B cell (primary cell): ENCODE measurements around the gene LRP1. TPM values are rescaled to one million over a fixed set of nuclear protein-coding genes. Genes with fewer than 3 reads are reported as not detected.

Experiments
- ATAC-seq: fragments of 200-7000 bp; cut with Tn5 transposase; one replicate; pipeline ENCODE4 v1.10.0; 2021; ENCODE audit warnings: low read depth, mild to moderate bottlenecking, moderate number of reproducible peaks, moderate library complexity
- CTCF ChIA-PET: fragments of 350-600 bp; sonication (Branson Sonifier 250); formaldehyde crosslinking; loops from one replicate; lab custom pipeline; 2021; ENCODE audit warnings: antibody characterized with exemption, inconsistent platforms; lab: Charles Lee
- POLR2A ChIA-PET: fragments of 350-600 bp; sonication (Branson Sonifier 250); formaldehyde crosslinking; loops from one replicate; lab custom pipeline; 2021; ENCODE audit warnings: antibody characterized with exemption; lab: Charles Lee
- DNase-seq: peaks from one replicate; pipeline ENCODE4 v3.0.0; 2013
- H2AFZ ChIP-seq: 2 replicates; pipeline ENCODE4 v1.6.1; 2012; ENCODE audit warnings: mild to moderate bottlenecking, low read depth, low read length; ENCODE audit not compliant: insufficient read depth, poor library complexity, severe bottlenecking
- H3K27ac ChIP-seq, 2 donors: 1 replicate in 1 of 2; 2 replicates in 1 of 2; pipeline ENCODE4 v1.5.1; 2012 to 2013; ENCODE audit warnings: low read length in 2 of 2, mild to moderate bottlenecking in 2 of 2, moderate library complexity in 1 of 2
- H3K27me3 ChIP-seq, 4 experiments: fragments of 200-600 bp in 1 of 4; sonication (generic) in 1 of 4; replicated peaks in 1 of 4; 1 replicate in 2 of 4; 2 replicates in 2 of 4; pipeline versions ENCODE4 v1.6.1 to v1.7.0; 2013 to 2016; ENCODE audit warnings: low read length in 3 of 4, mild to moderate bottlenecking in 2 of 4, mixed read lengths in 1 of 4, moderate library complexity in 1 of 4; ENCODE audit not compliant: insufficient read depth in 4 of 4, control insufficient read depth in 3 of 4; ENCODE audit errors: control extremely low read depth in 1 of 4
- H3K36me3 ChIP-seq, 2 experiments: replicated peaks in 1 of 2; 1 replicate in 1 of 2; 2 replicates in 1 of 2; pipeline versions ENCODE4 v1.6.1 to v1.7.1; 2013; ENCODE audit warnings: low read length in 1 of 2; ENCODE audit not compliant: insufficient read depth in 2 of 2, control insufficient read depth in 1 of 2; ENCODE audit errors: control extremely low read depth in 1 of 2, extremely low read depth in 1 of 2
- H3K4me1 ChIP-seq, 2 donors: fragments of 200-600 bp in 1 of 2; sonication (generic) in 1 of 2; 1 replicate in 1 of 2; 2 replicates in 1 of 2; pipeline versions ENCODE4 v1.5.1 to v1.6.1; 2013 to 2017; ENCODE audit warnings: low read length in 2 of 2; ENCODE audit not compliant: control insufficient read depth in 2 of 2, insufficient read depth in 2 of 2
- H3K4me2 ChIP-seq: replicated peaks from 2 replicates; pipeline ENCODE3; 2012; ENCODE audit warnings: mild to moderate bottlenecking, low read depth, low read length; ENCODE audit not compliant: poor library complexity, severe bottlenecking
- H3K4me3 ChIP-seq, 5 experiments: fragments of 200-600 bp in 1 of 5; sonication (generic) in 1 of 5; 1 replicate in 3 of 5; 2 replicates in 2 of 5; pipeline versions ENCODE4 v1.5.1 to v1.7.0; 2011 to 2016; ENCODE audit warnings: low read length in 4 of 5, mild to moderate bottlenecking in 4 of 5, low read depth in 2 of 5, control low read depth in 1 of 5, moderate library complexity in 1 of 5; ENCODE audit not compliant: insufficient read depth in 1 of 5; ENCODE audit errors: control extremely low read depth in 1 of 5, extremely low read depth in 1 of 5
- H3K79me2 ChIP-seq: fragments of 200-600 bp; sonication (generic); one replicate; pipeline ENCODE4 v1.6.0; 2016; ENCODE audit warnings: low read length; ENCODE audit not compliant: control insufficient read depth, insufficient read depth
- H3K9ac ChIP-seq: fragments of 200-600 bp; sonication (generic); 2 replicates; pipeline ENCODE4 v1.6.1; 2017; ENCODE audit warnings: mild to moderate bottlenecking, low read length, moderate library complexity
- H3K9me3 ChIP-seq, 3 donors: one replicate each; pipeline versions ENCODE4 v1.6.1 to v1.7.1; 2013; ENCODE audit warnings: low read length in 2 of 3; ENCODE audit not compliant: control insufficient read depth in 2 of 3, insufficient read depth in 1 of 3; ENCODE audit errors: control extremely low read depth in 1 of 3
- H4K20me1 ChIP-seq: 2 replicates; pipeline ENCODE4 v1.6.0; 2012; ENCODE audit warnings: mild to moderate bottlenecking, low read length; ENCODE audit not compliant: insufficient read depth, control insufficient read depth, poor library complexity, severe bottlenecking
- H3K27ac Mint-ChIP-seq: one replicate; pipeline ENCODE4 v1.8.0; 2021; ENCODE audit warnings: mixed read lengths
- H3K27me3 Mint-ChIP-seq: one replicate; pipeline ENCODE4 v1.8.0; 2021; ENCODE audit warnings: mixed read lengths
- H3K4me1 Mint-ChIP-seq: one replicate; pipeline ENCODE4 v1.8.0; 2021; ENCODE audit warnings: mixed read lengths
- H3K4me3 Mint-ChIP-seq: one replicate; pipeline ENCODE4 v1.8.0; 2021; ENCODE audit warnings: mixed read lengths
- H3K9me3 Mint-ChIP-seq: one replicate; pipeline ENCODE4 v1.8.0; 2022; ENCODE audit warnings: mixed read lengths; ENCODE audit not compliant: insufficient read depth
- EZH2 ChIP-seq: IDR thresholded peaks from 2 replicates; pipeline ENCODE4 v1.6.1; 2012; ENCODE audit warnings: borderline replicate concordance, low read depth, mild to moderate bottlenecking, moderate library complexity, low read length; ENCODE audit not compliant: insufficient read depth, poor library complexity, severe bottlenecking
- WGBS: methylation state at CpG from one replicate; pipeline ENCODE4 v1.1.5; 2013; ENCODE audit warnings: missing lambda C conversion rate; ENCODE audit not compliant: insufficient coverage; 5-methylcytosine and 5-hydroxymethylcytosine counted together
- intact Hi-C: fragments of 100-400 bp; cut with micrococcal nuclease; formaldehyde crosslinking; loops from one replicate; pipeline ENCODE4 v1.10.0; 2022
- polyA plus RNA-seq: library from polyadenylated mRNA; depleted of rRNA; stranded (reverse); fragments of >200 nt; gene quantifications from 2 replicates; pipeline ENCODE4 v1.2.3, GENCODE V29; 2012
- total RNA-seq, 2 donors: library from RNA; stranded (reverse); fragments of 120-200 nt in 1 of 2; gene quantifications; 1 replicate in 1 of 2; 2 replicates in 1 of 2; pipeline versions ENCODE4 v1.2.3 to v1.2.4, GENCODE V29; 2013 to 2022
- TF ChIP-seq, protein P1 (sequence below): fragments of 200-600 bp; IDR thresholded peaks from one replicate; pipeline ENCODE4 v1.8.0; 2022; ENCODE audit warnings: antibody characterized with exemption, mild to moderate bottlenecking

The LRP1 gene
- total and polyA plus RNA-seq, 2 donors (not counting 1 experiment from before 2014, with no cell fraction given): 2.0 to 4.1 TPM

DNA sequence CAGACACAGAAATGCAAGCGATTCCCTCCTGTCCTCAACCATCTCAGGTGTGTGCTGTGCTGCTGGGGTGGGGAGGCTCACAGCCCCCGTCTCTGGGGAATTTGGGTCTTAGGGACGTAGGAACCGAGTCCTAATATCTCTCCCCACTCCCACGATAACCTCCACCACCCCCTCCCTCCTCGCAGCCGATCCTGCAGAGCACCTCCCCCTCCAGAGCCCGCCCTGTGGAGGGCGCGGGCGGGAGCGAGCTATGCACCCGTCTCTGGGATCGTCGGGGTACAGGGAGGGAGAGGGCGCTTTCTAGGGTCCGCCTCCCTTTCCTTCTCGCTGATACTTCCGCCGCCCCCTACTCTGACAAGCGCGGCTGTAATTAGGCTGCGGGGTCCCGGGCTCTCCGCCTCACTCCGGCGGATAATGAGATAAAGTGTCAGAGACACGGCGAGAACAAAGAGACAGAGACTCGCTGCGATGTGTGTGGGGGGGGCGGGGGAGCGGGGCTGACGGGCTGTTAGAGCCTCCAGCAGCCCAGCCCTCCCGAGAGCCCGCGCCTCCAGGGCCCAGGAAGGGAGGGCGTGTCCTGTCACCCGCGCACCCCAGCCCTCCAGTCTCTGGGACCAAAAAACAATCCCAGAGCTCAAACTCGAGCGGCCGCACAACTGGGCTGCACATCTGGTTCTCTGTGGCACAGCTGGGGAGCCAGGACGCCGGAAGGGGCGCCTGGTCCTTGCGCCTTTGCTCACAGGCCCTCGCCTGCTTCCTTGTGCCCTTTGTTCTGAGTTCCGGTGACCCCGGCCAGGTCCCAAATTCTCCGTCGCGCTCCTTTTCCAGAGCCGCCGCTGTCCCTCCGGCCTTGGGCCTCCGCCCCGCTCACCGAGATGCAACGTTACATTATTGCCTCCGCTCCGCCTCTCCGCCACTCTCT lies 109.9 kb downstream of the LRP1 start:
- intact Hi-C loops: loop anchor here (10.0 kb wide), 1 partner anchor 483 kb away; the partner anchor contains the start of gene PRIM1

More for the DNA sequence above, 109.9 kb downstream of the LRP1 start:
- Mint-ChIP-seq H3K4me3 (peak overlapping the region; percentile 89), H3K27ac (peak overlapping the region; percentile 80), H3K9me3 (no peaks in the 10 kb centered on the region), H3K4me1 (peaks cover 92% of the 10 kb centered on the region), H3K27me3 (peaks cover 12% of the 10 kb centered on the region)
- H3K4me3 ChIP-seq: peak overlapping the region in 4 of 5 experiments; percentile 47 to 79 (median 76)
- H3K4me2 ChIP-seq: peak overlapping the region; percentile 95
- no peak for ATAC-seq
- H3K4me1 ChIP-seq: peaks cover 90 to 99% of the 10 kb centered on the region in 2 donors
- peaks cover 12% of the 10 kb centered on the region for H3K79me2 ChIP-seq
- no peak overlapping the region for H3K27ac ChIP-seq
- H2AFZ ChIP-seq: peak overlapping the region; percentile 78
- peaks cover 0 to 24% (median 0%) of the 10 kb centered on the region in 3 donors for H3K9me3 ChIP-seq
- WGBS: 4% methylated on average over 52 of the region's 63 CpGs
- CTCF ChIA-PET: interaction anchor here (0.6 to 31.1 kb wide), 6 partner anchors 10 to 314 kb away, joined by 3 to 838 read pairs (median 5); partner anchors contain the start of genes NXPH4, SHMT2 and STAT6
- H4K20me1 ChIP-seq: peaks cover 8% of the 10 kb centered on the region
- H3K36me3 ChIP-seq: peaks cover 0 to 13% of the 10 kb centered on the region in 2 experiments
- TF ChIP-seq EZH2: no peak
- TF ChIP-seq, protein P1, sequence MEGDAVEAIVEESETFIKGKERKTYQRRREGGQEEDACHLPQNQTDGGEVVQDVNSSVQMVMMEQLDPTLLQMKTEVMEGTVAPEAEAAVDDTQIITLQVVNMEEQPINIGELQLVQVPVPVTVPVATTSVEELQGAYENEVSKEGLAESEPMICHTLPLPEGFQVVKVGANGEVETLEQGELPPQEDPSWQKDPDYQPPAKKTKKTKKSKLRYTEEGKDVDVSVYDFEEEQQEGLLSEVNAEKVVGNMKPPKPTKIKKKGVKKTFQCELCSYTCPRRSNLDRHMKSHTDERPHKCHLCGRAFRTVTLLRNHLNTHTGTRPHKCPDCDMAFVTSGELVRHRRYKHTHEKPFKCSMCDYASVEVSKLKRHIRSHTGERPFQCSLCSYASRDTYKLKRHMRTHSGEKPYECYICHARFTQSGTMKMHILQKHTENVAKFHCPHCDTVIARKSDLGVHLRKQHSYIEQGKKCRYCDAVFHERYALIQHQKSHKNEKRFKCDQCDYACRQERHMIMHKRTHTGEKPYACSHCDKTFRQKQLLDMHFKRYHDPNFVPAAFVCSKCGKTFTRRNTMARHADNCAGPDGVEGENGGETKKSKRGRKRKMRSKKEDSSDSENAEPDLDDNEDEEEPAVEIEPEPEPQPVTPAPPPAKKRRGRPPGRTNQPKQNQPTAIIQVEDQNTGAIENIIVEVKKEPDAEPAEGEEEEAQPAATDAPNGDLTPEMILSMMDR: no peak
- POLR2A ChIA-PET: interaction anchor here (4.8 to 11.2 kb wide), 3 partner anchors 8 to 23 kb away, joined by 18 to 110 read pairs (median 89); partner anchors contain the start of genes NXPH4 and SHMT2
- H3K27me3 ChIP-seq: peaks cover 0 to 62% (median 26%) of the 10 kb centered on the region in 4 experiments
- peak; percentile 65 for DNase-seq
- H3K9ac ChIP-seq: peak overlapping the region; percentile 74
